ENCODE measurements around the gene KRTAP4-11. TPM values are rescaled to one million over a fixed set of nuclear protein-coding genes. Genes with fewer than 3 reads are reported as not detected.
"Not testable (repeated sequence)": the region's sequence is repeated elsewhere in the genome, so short reads cannot be mapped to it uniquely, and the experiment has no call there.

KRTAP4-11 gene
- total and polyA plus RNA-seq, 5 donors from 2014 or later = not detected

- H3K36me3 ChIP-seq (ENCODE audit: control insufficient read depth, insufficient read depth, low read length); H3K4me3 ChIP-seq (ENCODE audit: low read depth, low read length); H3K9me3 Mint-ChIP-seq; H3K9me3 ChIP-seq (ENCODE audit: control insufficient read depth in 2 of 2, low read length in 2 of 2); DNase-seq; H3K27ac ChIP-seq (ENCODE audit: insufficient read depth, low read length, poor library complexity, severe bottlenecking); H3K4me1 ChIP-seq (ENCODE audit: control insufficient read depth, insufficient read depth, low read length, poor library complexity, severe bottlenecking); H3K36me3 Mint-ChIP-seq; ATAC-seq (ENCODE audit: low read depth in 2 of 2); H3K27me3 ChIP-seq (ENCODE audit: control insufficient read depth, insufficient read depth, low read length): not testable (repeated sequence)
- H3K27me3 Mint-ChIP-seq = peaks cover 38% of the 10 kb centered on the region
- peaks cover 7 to 43% (median 16%) of the 10 kb centered on the region in 4 donors for H3K4me1 Mint-ChIP-seq
- peak overlapping the region in 2 of 3 donors; percentile 6 to 20 for H3K27ac Mint-ChIP-seq
- peak overlapping the region in 2 of 4 donors; percentile 13 to 62 for H3K4me3 Mint-ChIP-seq
Observed at GRCh38 chr17:41123292-41123990, 5.3 kb upstream of the KRTAP4-11 start.

DNA sequence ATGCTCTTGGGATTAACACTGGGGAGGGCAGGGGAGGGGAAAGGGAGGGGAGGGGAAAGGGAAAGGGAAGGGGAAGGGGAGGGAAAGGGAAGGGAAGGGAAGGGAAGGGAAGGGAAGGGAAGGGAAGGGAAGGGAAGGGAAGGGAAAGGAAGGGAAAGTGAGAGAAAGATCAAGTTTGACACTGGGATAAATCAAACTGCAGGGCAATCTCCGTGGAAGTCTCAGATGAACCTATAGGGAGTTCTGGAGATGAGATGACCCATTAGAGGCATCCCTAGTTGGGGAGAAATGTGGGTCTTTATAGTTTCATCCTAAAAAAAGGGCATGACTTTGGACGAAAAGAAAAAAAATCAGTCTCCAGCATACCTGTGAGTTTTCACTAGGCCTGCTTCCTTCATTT, 3.6 kb upstream of the KRTAP4-11 start:
- peaks cover 50% of the 10 kb centered on the region for H3K27me3 Mint-ChIP-seq
- Histone ChIP-seq H3K4me1 (ENCODE audit: control insufficient read depth, insufficient read depth, low read length, poor library complexity, severe bottlenecking) (peaks cover 9% of the 10 kb centered on the region), H3K27ac (ENCODE audit: insufficient read depth, low read length, poor library complexity, severe bottlenecking) (no peak overlapping the region), H3K27me3 (ENCODE audit: control insufficient read depth, insufficient read depth, low read length) (peaks cover 5% of the 10 kb centered on the region), H3K9me3 (ENCODE audit: control insufficient read depth in 2 of 2, low read length in 2 of 2) (peaks cover 0 to 1% of the 10 kb centered on the region in 2 experiments), H3K36me3 (ENCODE audit: control insufficient read depth, insufficient read depth, low read length) (no peaks in the 10 kb centered on the region), H3K4me3 (ENCODE audit: low read depth, low read length) (no peak overlapping the region)
- no peak for DNase-seq
- H3K4me1 Mint-ChIP-seq = peaks cover 7 to 46% (median 16%) of the 10 kb centered on the region in 4 donors
- H3K4me3 Mint-ChIP-seq = no peak overlapping the region
- no peak overlapping the region for H3K27ac Mint-ChIP-seq
- no peak for ATAC-seq (ENCODE audit: low read depth in 2 of 2)
- H3K36me3 Mint-ChIP-seq = no peaks in the 10 kb centered on the region
- peaks cover 0 to 4% (median 0%) of the 10 kb centered on the region in 7 donors for H3K9me3 Mint-ChIP-seq

- H3K27ac Mint-ChIP-seq = peak overlapping the region; percentile 5 to 83 (median 76)
- H3K4me1 ChIP-seq (ENCODE audit: control insufficient read depth, insufficient read depth, low read length, poor library complexity, severe bottlenecking); H3K9me3 ChIP-seq (ENCODE audit: control insufficient read depth in 2 of 2, low read length in 2 of 2); H3K27me3 ChIP-seq (ENCODE audit: control insufficient read depth, insufficient read depth, low read length); H3K9me3 Mint-ChIP-seq; H3K27ac ChIP-seq (ENCODE audit: insufficient read depth, low read length, poor library complexity, severe bottlenecking); H3K36me3 Mint-ChIP-seq; H3K36me3 ChIP-seq (ENCODE audit: control insufficient read depth, insufficient read depth, low read length): not testable (repeated sequence)
- peak in 2 of 3 donors; percentile 22 to 35 for DNase-seq
- peak; percentile 65 to 68 for ATAC-seq (ENCODE audit: low read depth in 2 of 2)
- H3K4me3 Mint-ChIP-seq = peak overlapping the region in 2 of 4 donors; percentile 50 to 58
- H3K4me1 Mint-ChIP-seq = peaks cover 7 to 40% (median 14%) of the 10 kb centered on the region in 4 donors
- peak overlapping the region; percentile 41 for H3K4me3 ChIP-seq (ENCODE audit: low read depth, low read length)
- peaks cover 38% of the 10 kb centered on the region for H3K27me3 Mint-ChIP-seq
Observed at GRCh38 chr17:41119696-41120690, 1.8 kb upstream of the KRTAP4-11 start.

GRCh38 chr17:41118721-41119120, 548 bp upstream of the KRTAP4-11 start:
- Mint-ChIP-seq H3K27ac (no peak overlapping the region), H3K9me3 (peaks cover 0 to 6% (median 0%) of the 10 kb centered on the region in 7 donors), H3K4me3 (no peak overlapping the region)

DNA sequence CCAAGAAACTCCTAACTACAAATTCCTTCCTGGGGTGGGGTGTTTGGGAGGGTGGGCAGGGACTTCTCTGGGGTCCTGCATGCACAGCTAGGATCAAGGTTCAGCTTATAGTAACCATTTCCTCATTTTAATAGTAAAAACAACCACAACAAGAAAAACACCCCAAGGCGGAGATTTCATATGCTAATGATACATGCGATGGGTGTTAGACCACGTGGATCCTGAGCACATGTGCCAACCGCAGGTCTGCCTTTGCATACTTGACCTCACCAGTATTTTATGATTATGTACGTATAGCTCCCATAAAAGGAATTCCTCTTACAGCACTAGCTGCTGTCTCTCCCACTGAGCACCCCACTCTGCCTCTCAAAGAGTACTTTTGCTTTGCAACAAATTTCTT, 1.9 kb downstream of the KRTAP4-11 start:
- no peak overlapping the region for H3K27ac ChIP-seq (ENCODE audit: insufficient read depth, low read length, poor library complexity, severe bottlenecking)
- H3K4me3 ChIP-seq (ENCODE audit: low read depth, low read length) = no peak overlapping the region
- no peak overlapping the region for H3K4me3 Mint-ChIP-seq
- H3K27me3 ChIP-seq (ENCODE audit: control insufficient read depth, insufficient read depth, low read length) = peaks cover 3% of the 10 kb centered on the region
- peaks cover 0 to 5% of the 10 kb centered on the region in 2 experiments for H3K9me3 ChIP-seq (ENCODE audit: control insufficient read depth in 2 of 2, low read length in 2 of 2)
- no peaks in the 10 kb centered on the region for H3K36me3 ChIP-seq (ENCODE audit: control insufficient read depth, insufficient read depth, low read length)
- H3K4me1 ChIP-seq (ENCODE audit: control insufficient read depth, insufficient read depth, low read length, poor library complexity, severe bottlenecking) = peaks cover 9% of the 10 kb centered on the region
- H3K27ac Mint-ChIP-seq = no peak overlapping the region
- H3K27me3 Mint-ChIP-seq = peaks cover 29% of the 10 kb centered on the region
- peaks cover 7 to 21% (median 10%) of the 10 kb centered on the region in 4 donors for H3K4me1 Mint-ChIP-seq
- peaks cover 0 to 6% (median 0%) of the 10 kb centered on the region in 7 donors for H3K9me3 Mint-ChIP-seq
- no peak for ATAC-seq (ENCODE audit: low read depth in 2 of 2)
- no peaks in the 10 kb centered on the region for H3K36me3 Mint-ChIP-seq
- no peak for DNase-seq

More at GRCh38 chr17:41118721-41119120, 548 bp upstream of the KRTAP4-11 start:
- Mint-ChIP-seq H3K27me3 (peaks cover 31% of the 10 kb centered on the region), H3K36me3 (no peaks in the 10 kb centered on the region), H3K4me1 (peaks cover 7 to 30% (median 11%) of the 10 kb centered on the region in 4 donors)
- no peak overlapping the region for H3K4me3 ChIP-seq (ENCODE audit: low read depth, low read length)
- H3K4me1 ChIP-seq (ENCODE audit: control insufficient read depth, insufficient read depth, low read length, poor library complexity, severe bottlenecking) = peaks cover 9% of the 10 kb centered on the region
- no peaks in the 10 kb centered on the region for H3K36me3 ChIP-seq (ENCODE audit: control insufficient read depth, insufficient read depth, low read length)
- H3K9me3 ChIP-seq (ENCODE audit: control insufficient read depth in 2 of 2, low read length in 2 of 2) = no peaks in the 10 kb centered on the region
- H3K27ac ChIP-seq (ENCODE audit: insufficient read depth, low read length, poor library complexity, severe bottlenecking) = no peak overlapping the region
- no peak for DNase-seq
- H3K27me3 ChIP-seq (ENCODE audit: control insufficient read depth, insufficient read depth, low read length) = peaks cover 7% of the 10 kb centered on the region
- ATAC-seq (ENCODE audit: low read depth in 2 of 2) = no peak

DNA sequence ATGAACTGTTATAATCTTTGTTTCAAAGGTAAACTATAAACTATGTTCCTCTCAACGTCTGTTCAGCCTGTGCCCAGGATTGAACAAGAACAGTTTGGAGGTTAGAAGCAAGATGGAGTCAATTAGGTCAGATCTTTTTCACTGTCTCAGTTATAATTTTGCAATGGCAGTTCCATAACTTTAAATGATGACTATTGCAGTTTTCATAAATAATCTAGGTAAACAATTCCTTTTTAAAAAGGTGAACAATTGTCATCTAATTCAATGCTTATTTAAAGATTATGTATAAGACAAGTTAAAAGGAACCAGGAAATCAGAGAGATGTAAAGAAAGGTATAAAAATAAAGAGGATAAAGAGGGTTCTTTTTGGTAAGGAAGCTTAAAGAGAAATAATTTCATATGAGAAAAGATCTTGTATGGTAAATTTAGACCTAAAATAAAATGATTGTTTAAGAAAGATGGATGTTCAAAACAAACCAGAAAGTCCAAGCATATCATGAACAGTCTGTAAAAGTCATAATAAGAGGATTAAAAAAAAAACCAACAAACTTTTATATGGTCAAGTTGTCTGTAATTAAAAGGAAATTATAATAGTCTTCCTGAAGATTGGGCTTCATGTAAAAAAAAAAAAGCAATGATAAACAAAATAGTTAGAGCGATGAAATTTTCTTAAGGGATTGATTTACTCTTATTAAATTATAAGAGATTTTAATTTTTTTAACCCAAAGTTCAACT, 6.9 kb downstream of the KRTAP4-11 start:
- no peak overlapping the region for H3K27ac ChIP-seq (ENCODE audit: insufficient read depth, low read length, poor library complexity, severe bottlenecking)
- Mint-ChIP-seq H3K9me3 (peaks cover 0 to 9% (median 2%) of the 10 kb centered on the region in 7 donors), H3K4me1 (peaks cover 0 to 9% (median 0%) of the 10 kb centered on the region in 4 donors), H3K4me3 (no peak overlapping the region), H3K27ac (no peak overlapping the region), H3K36me3 (no peaks in the 10 kb centered on the region), H3K27me3 (peaks cover 16% of the 10 kb centered on the region)
- no peak overlapping the region for H3K4me3 ChIP-seq (ENCODE audit: low read depth, low read length)
- ATAC-seq (ENCODE audit: low read depth in 2 of 2) (no peak), DNase-seq (no peak)
- H3K4me1 ChIP-seq (ENCODE audit: control insufficient read depth, insufficient read depth, low read length, poor library complexity, severe bottlenecking) = no peaks in the 10 kb centered on the region
- H3K27me3 ChIP-seq (ENCODE audit: control insufficient read depth, insufficient read depth, low read length) = peaks cover 3% of the 10 kb centered on the region
- H3K9me3 ChIP-seq (ENCODE audit: control insufficient read depth in 2 of 2, low read length in 2 of 2) = peaks cover 0 to 5% of the 10 kb centered on the region in 2 experiments
- no peaks in the 10 kb centered on the region for H3K36me3 ChIP-seq (ENCODE audit: control insufficient read depth, insufficient read depth, low read length)

- ATAC-seq (ENCODE audit: low read depth in 2 of 2); H3K9me3 ChIP-seq (ENCODE audit: control insufficient read depth in 2 of 2, low read length in 2 of 2); DNase-seq; H3K9me3 Mint-ChIP-seq; H3K36me3 Mint-ChIP-seq; H3K27me3 ChIP-seq (ENCODE audit: control insufficient read depth, insufficient read depth, low read length); H3K27ac Mint-ChIP-seq; H3K4me3 Mint-ChIP-seq; H3K4me1 Mint-ChIP-seq; H3K4me3 ChIP-seq (ENCODE audit: low read depth, low read length); H3K36me3 ChIP-seq (ENCODE audit: control insufficient read depth, insufficient read depth, low read length); H3K27ac ChIP-seq (ENCODE audit: insufficient read depth, low read length, poor library complexity, severe bottlenecking); H3K4me1 ChIP-seq (ENCODE audit: control insufficient read depth, insufficient read depth, low read length, poor library complexity, severe bottlenecking): not testable (repeated sequence)
- peaks cover 18% of the 10 kb centered on the region for H3K27me3 Mint-ChIP-seq
Observed at GRCh38 chr17:41108728-41109386, 9.3 kb downstream of the KRTAP4-11 start.

Data from CD4-positive, CD25-positive, alpha-beta regulatory T cell (primary cell).